HepG2 (cell line): ENCODE data around the gene ADM5. TPM values are rescaled to one million over a fixed set of nuclear protein-coding genes. Genes with fewer than 3 reads are reported as not detected.

Experiments used
- CCAR2 ChIP-seq: fragments of 200-400 bp; formaldehyde crosslinking; optimal IDR thresholded peaks from 2 replicates; pipeline ENCODE3; 2018; ENCODE audit warnings: low read depth, mild to moderate bottlenecking, low read length, moderate library complexity
- DMAP1 ChIP-seq: IDR thresholded peaks from 2 replicates; pipeline ENCODE4 v1.6.1; 2016
- KAT7 ChIP-seq: IDR thresholded peaks from 2 replicates; pipeline ENCODE4 v1.6.1; 2018; ENCODE audit warnings: borderline replicate concordance, missing compliant biosample characterization
- KDM2A ChIP-seq: sonication (generic); formaldehyde crosslinking; IDR thresholded peaks from 2 replicates; pipeline ENCODE4 v1.4.0; 2020; ENCODE audit warnings: low read depth, missing genetic modification reagents, borderline replicate concordance
- MXD4 ChIP-seq: IDR thresholded peaks from 2 replicates; pipeline ENCODE4 v1.6.1; 2016; ENCODE audit warnings: mild to moderate bottlenecking, missing biosample characterization, missing genetic modification reagents
- RFX5 ChIP-seq: IDR thresholded peaks from 2 replicates; pipeline ENCODE4 v1.6.1; 2011; ENCODE audit warnings: low read depth, low read length, improper control_type of control experiment
- SKIL ChIP-seq: sonication (generic); formaldehyde crosslinking; IDR thresholded peaks from 2 replicates; pipeline ENCODE4 v1.8.0; 2022; ENCODE audit warnings: missing genetic modification reagents, mild to moderate bottlenecking, moderate library complexity, borderline replicate concordance
- SRSF4 ChIP-seq: fragments of 200-400 bp; formaldehyde crosslinking; IDR thresholded peaks from one replicate; pipeline ENCODE4 v1.6.1; 2018; ENCODE audit warnings: mild to moderate bottlenecking, low read depth, low read length, moderate library complexity; ENCODE audit not compliant: poor library complexity, severe bottlenecking
- U2AF1 ChIP-seq: fragments of 200-400 bp; formaldehyde crosslinking; optimal IDR thresholded peaks from 2 replicates; pipeline ENCODE3; 2017; ENCODE audit warnings: mild to moderate bottlenecking, low read depth, low read length
- ZBTB46 ChIP-seq: sonication (generic); formaldehyde crosslinking; IDR thresholded peaks from 2 replicates; pipeline ENCODE4 v1.4.0; 2020; ENCODE audit warnings: mild to moderate bottlenecking, missing genetic modification reagents, borderline replicate concordance
- ZC3H13 ChIP-seq: sonication (generic); formaldehyde crosslinking; IDR thresholded peaks from 2 replicates; pipeline ENCODE4 v1.8.1; 2023; ENCODE audit warnings: mild to moderate bottlenecking, missing genetic modification reagents, moderate library complexity
- ZFP41 ChIP-seq: sonication (generic); formaldehyde crosslinking; IDR thresholded peaks from 2 replicates; pipeline ENCODE4 v1.4.0; 2020; ENCODE audit warnings: mild to moderate bottlenecking, missing genetic modification reagents, borderline replicate concordance
- ZFX ChIP-seq: sonication (generic); formaldehyde crosslinking; IDR thresholded peaks from 2 replicates; pipeline ENCODE4 v1.4.0; 2020; ENCODE audit warnings: mild to moderate bottlenecking, low read depth, missing genetic modification reagents, moderate library complexity
- ZNF136 ChIP-seq: sonication (generic); formaldehyde crosslinking; IDR thresholded peaks from 2 replicates; pipeline ENCODE4 v1.8.1; 2022; ENCODE audit warnings: low read depth, mild to moderate bottlenecking, moderate library complexity, missing genetic modification reagents
- ZNF207 ChIP-seq: fragments of 450-650 bp; IDR thresholded peaks from 2 replicates; pipeline ENCODE4 v1.6.1; 2016; ENCODE audit warnings: antibody characterized with exemption, borderline replicate concordance
- ZNF337 ChIP-seq: sonication (generic); formaldehyde crosslinking; IDR thresholded peaks from 2 replicates; pipeline ENCODE4 v1.5.1; 2020; ENCODE audit warnings: missing genetic modification reagents, low read depth, mild to moderate bottlenecking, borderline replicate concordance
- ZNF546 ChIP-seq: sonication (generic); formaldehyde crosslinking; conservative IDR thresholded peaks from 2 replicates; pipeline ENCODE4 v1.8.1; 2023; ENCODE audit warnings: mild to moderate bottlenecking, missing genetic modification reagents
- polyA plus RNA-seq, 8 experiments: library from polyadenylated mRNA; depleted of rRNA in 3 of 8; stranded (reverse) in 7 of 8; unstranded in 1 of 8; fragments of >200 nt; fragmentation: Illumina TruSeq in 4 of 8; extraction: Trizol in 4 of 8; gene quantifications; 2 replicates each; pipeline versions ENCODE4 v1.2.1 to v1.2.3, GENCODE V29; 2011 to 2016; ENCODE audit warnings: low read depth in 4 of 8, missing spikeins in 1 of 8, mixed read lengths in 1 of 8; ENCODE audit not compliant: insufficient read depth in 1 of 8
- total RNA-seq, 5 experiments: library from RNA; depleted of rRNA; stranded (reverse); fragments of >200 nt; fragmentation: Illumina TruSeq; extraction: Trizol; gene quantifications; 2 replicates each; pipeline ENCODE4 v1.2.3, GENCODE V29; 2016; ENCODE audit warnings: low read depth in 1 of 5
- TF ChIP-seq, protein P1 (sequence below): IDR thresholded peaks from 2 replicates; pipeline ENCODE4 v1.6.1; 2018; ENCODE audit warnings: missing genetic modification reagents, mild to moderate bottlenecking, missing compliant biosample characterization

Gene ADM5
- total and polyA plus RNA-seq, 2 of the 13 experiments (the other 11 are each of a cell fraction or from before 2014, with no cell fraction given), result 2.7 to 4.1 TPM

DNA sequence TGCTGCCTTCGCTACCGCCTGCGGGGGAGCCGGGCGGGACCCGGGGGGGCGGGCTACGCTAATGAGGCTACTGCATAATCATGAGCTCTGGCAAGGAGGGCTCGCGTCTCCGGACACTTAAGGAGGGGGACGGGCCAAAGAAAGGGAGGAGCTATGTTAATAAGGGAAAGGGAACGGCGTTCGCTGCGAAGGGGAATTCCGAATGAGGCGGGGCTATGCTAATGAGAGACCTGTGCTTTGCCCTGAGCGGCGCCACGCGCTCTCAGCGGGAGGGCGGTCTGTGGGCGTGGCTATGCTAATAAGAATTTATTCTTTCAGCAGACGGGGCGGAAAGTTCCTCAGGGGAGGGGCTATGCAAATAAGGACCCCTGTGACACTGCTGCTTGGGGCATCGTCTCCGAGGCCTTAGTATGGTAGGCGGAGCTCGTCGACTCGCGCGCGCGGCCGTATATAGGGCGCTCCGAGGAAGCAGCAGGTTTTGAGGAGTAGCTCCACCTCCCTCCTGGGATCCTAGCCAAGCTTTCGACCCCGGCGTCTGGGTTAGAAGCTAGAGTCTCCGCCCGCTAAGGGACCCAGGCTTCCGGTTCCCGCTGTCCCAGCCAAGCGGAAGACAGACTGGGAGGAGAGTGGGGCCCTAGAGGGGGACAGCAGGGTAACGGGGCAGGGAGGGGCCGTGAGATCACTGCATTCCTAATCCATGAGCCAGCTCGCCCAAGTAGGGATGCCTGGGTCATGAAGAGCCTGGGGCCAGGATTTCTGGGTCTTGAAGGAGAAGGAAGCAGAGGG, 49.1 kb upstream of the ADM5 start, which contains the start of gene RRAS (continued):
- TF ChIP-seq SKIL, result peak; percentile 88
- TF ChIP-seq ZNF207, result no peak
- peak; percentile 46; the same call in 1 of the 2 replicates for TF ChIP-seq MXD4 (CRISPR knock-in tag)
- TF ChIP-seq ZFX, result peak; percentile 72; the same call in 1 of the 2 replicates
- TF ChIP-seq DMAP1 (CRISPR knock-in tag), result peak; percentile 64; the same call in 1 of the 2 replicates
- TF ChIP-seq U2AF1, result peak; percentile 86
- peak; percentile 45; the same call in 1 of the 2 replicates for TF ChIP-seq ZNF136 (CRISPR knock-in tag)
- TF ChIP-seq ZNF337, result 0 out of 2 replicates have a peak, but pooled peaks have one; percentile 24
- TF ChIP-seq ZBTB46 (CRISPR knock-in tag), result no peak
- TF ChIP-seq ZC3H13, result no peak
- peak; percentile 77; the same call in 1 of the 2 replicates for TF ChIP-seq KDM2A (CRISPR knock-in tag)
- no peak for TF ChIP-seq KAT7 (CRISPR knock-in tag)
- TF ChIP-seq, protein P1, sequence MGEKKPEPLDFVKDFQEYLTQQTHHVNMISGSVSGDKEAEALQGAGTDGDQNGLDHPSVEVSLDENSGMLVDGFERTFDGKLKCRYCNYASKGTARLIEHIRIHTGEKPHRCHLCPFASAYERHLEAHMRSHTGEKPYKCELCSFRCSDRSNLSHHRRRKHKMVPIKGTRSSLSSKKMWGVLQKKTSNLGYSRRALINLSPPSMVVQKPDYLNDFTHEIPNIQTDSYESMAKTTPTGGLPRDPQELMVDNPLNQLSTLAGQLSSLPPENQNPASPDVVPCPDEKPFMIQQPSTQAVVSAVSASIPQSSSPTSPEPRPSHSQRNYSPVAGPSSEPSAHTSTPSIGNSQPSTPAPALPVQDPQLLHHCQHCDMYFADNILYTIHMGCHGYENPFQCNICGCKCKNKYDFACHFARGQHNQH, result peak; percentile 72
- no peak for TF ChIP-seq CCAR2
- TF ChIP-seq SRSF4, result no peak
- peak; percentile 31 for TF ChIP-seq RFX5
- TF ChIP-seq ZNF546, result no peak
- TF ChIP-seq ZFP41 (CRISPR knock-in tag), result no peak
